ENCODE data around the gene PEX11G.

- TF ChIP-seq CTCF (IDR thresholded peaks at IDR 0.05; ENCODE audit: poor library complexity) (no peak), EZH2 (IDR thresholded peaks at IDR 0.05; ENCODE audit: borderline replicate concordance) (no peak)
These were observed 46.4 kb downstream of the PEX11G start for GRCh38 chr19:7442423-7442822.
